H1 (cell line): ENCODE measurements around the gene SNX2. TPM values are rescaled to one million over a fixed set of nuclear protein-coding genes. Genes with fewer than 3 reads are reported as not detected.

Experiments
- CTCF ChIA-PET: fragments of 300-600 bp; sonication (Branson Sonifier 250); formaldehyde crosslinking; loops from one replicate; lab custom pipeline; 2021; ENCODE audit not compliant: partially characterized antibody; lab: Charles Lee
- POLR2A ChIA-PET: fragments of 300-600 bp; sonication (Branson Sonifier 250); formaldehyde crosslinking; loops from one replicate; lab custom pipeline; 2021; ENCODE audit warnings: inconsistent platforms; ENCODE audit not compliant: partially characterized antibody; lab: Charles Lee
- DNase-seq, 2 experiments: peaks; one replicate each; pipeline versions ENCODE4 v3.0.0 to v3.0.0-alpha.2; 2010 to 2022; ENCODE audit warnings: low spot score in 2 of 2, low read depth in 1 of 2, mixed read lengths in 1 of 2
- FAIRE-seq: peaks from 2 replicates; lab custom pipeline; 2011; peaks lifted over from hg19 to GRCh38; lab: Jason Lieb, UNC
- H2AFZ ChIP-seq: 2 replicates; pipeline ENCODE4 v1.8.1; 2012; ENCODE audit warnings: low read length, inconsistent platforms
- H2AK5ac ChIP-seq: 2 replicates; pipeline ENCODE4 v1.6.1; 2013; ENCODE audit warnings: low read depth, low read length
- H2BK120ac ChIP-seq: replicated peaks from 2 replicates; pipeline ENCODE3; 2013; ENCODE audit warnings: low read depth, low read length, inconsistent platforms
- H2BK12ac ChIP-seq: 2 replicates; pipeline ENCODE4 v1.6.1; 2013; ENCODE audit warnings: low read depth, low read length
- H2BK15ac ChIP-seq: 2 replicates; pipeline ENCODE4 v1.6.1; 2013; ENCODE audit warnings: low read length
- H2BK20ac ChIP-seq: 2 replicates; pipeline ENCODE4 v1.6.1; 2013; ENCODE audit warnings: low read length
- H2BK5ac ChIP-seq: 2 replicates; pipeline ENCODE4 v1.6.1; 2013; ENCODE audit warnings: low read depth, low read length
- H3K14ac ChIP-seq: 2 replicates; pipeline ENCODE4 v1.6.1; 2013; ENCODE audit warnings: inconsistent platforms; ENCODE audit not compliant: insufficient read length
- H3K18ac ChIP-seq: 2 replicates; pipeline ENCODE4 v1.6.1; 2013; ENCODE audit warnings: low read length; ENCODE audit errors: extremely low read depth
- H3K23ac ChIP-seq: 2 replicates; pipeline ENCODE4 v1.6.1; 2013; ENCODE audit warnings: inconsistent platforms; ENCODE audit not compliant: insufficient read length
- H3K23me2 ChIP-seq: 2 replicates; pipeline ENCODE4 v1.6.1; 2013; ENCODE audit warnings: low read depth, low read length
- H3K27ac ChIP-seq: 2 replicates; pipeline ENCODE4 v1.6.1; 2011; ENCODE audit warnings: low read depth, low read length, inconsistent platforms
- H3K27me3 ChIP-seq, 4 experiments: replicated peaks in 1 of 4; 1 replicate in 1 of 4; 2 replicates in 3 of 4; pipeline versions ENCODE4 v1.6.1 to v1.8.1; 2011 to 2013; ENCODE audit warnings: low read length in 3 of 4, mild to moderate bottlenecking in 3 of 4, inconsistent platforms in 2 of 4, mixed read lengths in 2 of 4, moderate library complexity in 1 of 4; ENCODE audit not compliant: control insufficient read depth in 3 of 4, insufficient read depth in 3 of 4; ENCODE audit errors: extremely low read depth in 1 of 4
- H3K36me3 ChIP-seq, 4 experiments: 2 replicates each; pipeline versions ENCODE4 v1.6.1 to v1.8.1; 2011 to 2013; ENCODE audit warnings: mild to moderate bottlenecking in 4 of 4, low read length in 3 of 4, moderate library complexity in 2 of 4, control low read depth in 1 of 4, inconsistent platforms in 1 of 4; ENCODE audit not compliant: insufficient read depth in 4 of 4, control insufficient read depth in 2 of 4
- H3K4ac ChIP-seq: replicated peaks from 2 replicates; pipeline ENCODE3; 2013; ENCODE audit warnings: low read length, low read depth, mixed read lengths, inconsistent platforms; ENCODE audit not compliant: insufficient read length
- H3K4me1 ChIP-seq, 4 experiments: replicated peaks in 1 of 4; 1 replicate in 1 of 4; 2 replicates in 3 of 4; pipeline versions ENCODE4 v1.6.1 to v1.8.1; 2011 to 2013; ENCODE audit warnings: low read length in 3 of 4, inconsistent platforms in 2 of 4, mixed read lengths in 1 of 4; ENCODE audit not compliant: insufficient read depth in 4 of 4, control insufficient read depth in 3 of 4
- H3K4me2 ChIP-seq, 2 experiments: 2 replicates each; pipeline versions ENCODE4 v1.6.1 to v1.8.1; 2011 to 2013; ENCODE audit warnings: low read depth in 2 of 2, low read length in 2 of 2, control low read depth in 1 of 2, inconsistent platforms in 1 of 2, mild to moderate bottlenecking in 1 of 2; ENCODE audit not compliant: insufficient read depth in 1 of 2
- H3K4me3 ChIP-seq, 4 experiments: fragments of 200-600, 300-600 bp in 1 of 4; sonication (generic), shearing (Covaris generic), sonication (Bioruptor Twin) in 1 of 4; 2 replicates each; pipeline versions ENCODE4 v1.5.1 to v1.8.1; 2011 to 2016; ENCODE audit warnings: low read length in 4 of 4, low read depth in 3 of 4, control low read depth in 2 of 4, inconsistent platforms in 2 of 4, mild to moderate bottlenecking in 2 of 4, mixed read lengths in 1 of 4, moderate library complexity in 1 of 4; ENCODE audit not compliant: insufficient read depth in 2 of 4; ENCODE audit errors: extremely low read depth in 1 of 4
- H3K56ac ChIP-seq: replicated peaks from 2 replicates; pipeline ENCODE3; 2013; ENCODE audit warnings: low read depth, mild to moderate bottlenecking, mixed read lengths, low read length, inconsistent platforms; ENCODE audit not compliant: insufficient read length
- H3K79me1 ChIP-seq: 2 replicates; pipeline ENCODE4 v1.6.1; 2013; ENCODE audit warnings: low read depth, low read length, control low read depth
- H3K79me2 ChIP-seq, 2 experiments: 2 replicates each; pipeline versions ENCODE4 v1.6.1 to v1.8.1; 2012 to 2013; ENCODE audit warnings: low read length in 2 of 2, mild to moderate bottlenecking in 2 of 2, inconsistent platforms in 1 of 2; ENCODE audit not compliant: insufficient read depth in 2 of 2, control insufficient read depth in 1 of 2
- H3K9ac ChIP-seq, 4 experiments: replicated peaks in 1 of 4; 1 replicate in 1 of 4; 2 replicates in 3 of 4; pipeline versions ENCODE4 v1.6.1 to v1.8.1; 2011 to 2013; ENCODE audit warnings: low read depth in 3 of 4, low read length in 3 of 4, control low read depth in 2 of 4, mild to moderate bottlenecking in 2 of 4, moderate library complexity in 2 of 4, inconsistent platforms in 1 of 4; ENCODE audit errors: extremely low read depth in 1 of 4
- H3K9me3 ChIP-seq, 2 experiments: 2 replicates each; pipeline versions ENCODE4 v1.6.1 to v1.8.1; 2012 to 2013; ENCODE audit warnings: mild to moderate bottlenecking in 2 of 2, moderate library complexity in 2 of 2, control low read depth in 1 of 2, inconsistent platforms in 1 of 2, low read depth in 1 of 2, low read length in 1 of 2, mixed read lengths in 1 of 2; ENCODE audit not compliant: insufficient read depth in 2 of 2
- H4K20me1 ChIP-seq, 2 experiments: replicated peaks in 1 of 2; 2 replicates each; pipeline versions ENCODE3 to v1.8.1; 2011 to 2013; ENCODE audit warnings: inconsistent platforms in 2 of 2, low read length in 2 of 2, mild to moderate bottlenecking in 1 of 2; ENCODE audit not compliant: insufficient read depth in 2 of 2, control insufficient read depth in 1 of 2
- H4K5ac ChIP-seq: 2 replicates; pipeline ENCODE4 v1.6.1; 2013; ENCODE audit warnings: low read length, low read depth, mixed read lengths, inconsistent platforms; ENCODE audit not compliant: insufficient read length
- H4K8ac ChIP-seq: 2 replicates; pipeline ENCODE4 v1.8.0; 2013; ENCODE audit warnings: mild to moderate bottlenecking, moderate library complexity, low read length, inconsistent platforms; ENCODE audit not compliant: insufficient read depth; ENCODE audit errors: extremely low read depth
- H4K91ac ChIP-seq: replicated peaks from 2 replicates; pipeline ENCODE3; 2013; ENCODE audit warnings: low read length, mixed read lengths, inconsistent platforms; ENCODE audit not compliant: insufficient read length
- EGR1 ChIP-seq: IDR thresholded peaks from 2 replicates; pipeline ENCODE4 v1.6.1; 2011; ENCODE audit warnings: low read depth, low read length, borderline replicate concordance
- JUND ChIP-seq: IDR thresholded peaks from 2 replicates; pipeline ENCODE4 v1.6.1; 2011; ENCODE audit warnings: mild to moderate bottlenecking, improper control_type of control experiment, low read length
- KDM1A ChIP-seq: fragments of 200-600, 300-600 bp; sonication (generic); IDR thresholded peaks from 2 replicates; pipeline ENCODE4 v1.7.1; 2016; ENCODE audit warnings: mild to moderate bottlenecking, low read length, borderline replicate concordance
- SIN3A ChIP-seq, 2 experiments: IDR thresholded peaks in 1 of 2; conservative IDR thresholded peaks in 1 of 2; 2 replicates each; pipeline ENCODE4 v1.6.1; 2011 to 2012; ENCODE audit warnings: low read length in 2 of 2, improper control_type of control experiment in 1 of 2, low read depth in 1 of 2, mild to moderate bottlenecking in 1 of 2
- SRF ChIP-seq: IDR thresholded peaks from 2 replicates; pipeline ENCODE4 v1.6.1; 2011; ENCODE audit warnings: mild to moderate bottlenecking, low read depth, low read length, moderate library complexity
- TAF1 ChIP-seq: IDR thresholded peaks from 2 replicates; pipeline ENCODE4 v1.6.1; 2011; ENCODE audit warnings: mild to moderate bottlenecking, low read depth, low read length
- WGBS, 2 experiments: shearing (Covaris generic) in 1 of 2; methylation state at CpG; one replicate each; pipeline versions ENCODE4 v1.1.6 to v1.1.7; 2013 to 2015; ENCODE audit warnings: low lambda C conversion rate in 2 of 2, mixed read lengths in 2 of 2, inconsistent platforms in 1 of 2, low coverage in 1 of 2, missing lambda C conversion rate in 1 of 2; ENCODE audit not compliant: insufficient replicate concordance in 2 of 2, insufficient coverage in 1 of 2, insufficient read length in 1 of 2; ENCODE audit errors: extremely low coverage in 1 of 2, missing lambda C conversion rate in 1 of 2; 5-methylcytosine and 5-hydroxymethylcytosine counted together
- polyA plus RNA-seq, 7 experiments: library from polyadenylated mRNA; depleted of rRNA in 3 of 7; stranded (reverse) in 5 of 7; unstranded in 2 of 7; fragments of >200 nt in 5 of 7; fragments of 200-250 nt in 2 of 7; gene quantifications; 1 replicate in 5 of 7; 2 replicates in 1 of 7; 4 replicates in 1 of 7; pipeline versions ENCODE4 v1.2.1 to v1.2.3, GENCODE V29; 2011 to 2013; ENCODE audit warnings: missing spikeins in 2 of 7, mixed read lengths in 2 of 7
- total RNA-seq: library from RNA; stranded (reverse); fragmentation: NEBNext Ultra II Directional; extraction: Animal tissue kit (Norgen Biotek cat#: 25700); gene quantifications from 2 replicates; pipeline ENCODE4 v1.2.1, GENCODE V29; 2021
- TF ChIP-seq, protein P1 (sequence below): IDR thresholded peaks from 2 replicates; pipeline ENCODE4 v1.6.1; 2012; ENCODE audit warnings: low read length, inconsistent platforms
- TF ChIP-seq, protein P2 (sequence below): IDR thresholded peaks from 2 replicates; pipeline ENCODE4 v1.6.1; 2012; ENCODE audit warnings: inconsistent platforms
- TF ChIP-seq, protein P3 (sequence below), 3 experiments: IDR thresholded peaks; 1 replicate in 2 of 3; 2 replicates in 1 of 3; pipeline versions ENCODE4 v1.5.1 to v1.6.1; 2011; ENCODE audit warnings: low read length in 3 of 3, mild to moderate bottlenecking in 3 of 3, inconsistent platforms in 2 of 3, low read depth in 1 of 3, moderate library complexity in 1 of 3; ENCODE audit not compliant: insufficient read depth in 1 of 3; ENCODE audit errors: control extremely low read depth in 1 of 3

The SNX2 gene
- total and polyA plus RNA-seq, 2 of the 8 experiments (the other 6 are each of a cell fraction or from before 2014, with no cell fraction given) = 51.0 to 61.2 TPM

DNA sequence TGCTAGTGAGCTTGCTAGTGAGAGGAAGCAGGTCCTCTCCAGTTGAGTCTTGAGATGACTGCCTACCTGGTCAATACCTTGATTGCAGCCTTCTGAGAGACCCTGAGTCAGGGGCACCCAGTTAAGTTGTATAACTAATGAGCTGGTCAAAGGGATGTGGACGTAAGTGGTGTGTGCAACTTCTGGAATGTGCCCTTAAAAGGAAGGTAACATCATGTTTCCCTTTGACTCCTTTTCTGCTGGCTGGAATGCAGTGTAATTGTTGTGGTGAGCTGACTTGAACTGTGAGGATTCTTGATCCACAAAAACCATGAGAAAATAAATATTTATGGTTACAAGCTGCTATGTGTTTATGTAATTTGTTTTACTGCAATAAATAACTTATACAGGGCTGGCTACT, 2.4 kb upstream of the SNX2 start:
- no peak overlapping the region for H3K27ac ChIP-seq
- peaks cover 0 to 2% (median 0%) of the 10 kb centered on the region in 4 experiments; a peak in 1 of 7 replicates for H3K4me1 ChIP-seq
- POLR2A ChIA-PET = no interaction called here
- H4K5ac ChIP-seq = no peak overlapping the region
- no peak overlapping the region for H3K56ac ChIP-seq
- no peak for DNase-seq
- H3K23me2 ChIP-seq = peaks cover 3% of the 10 kb centered on the region
- H3K23ac ChIP-seq = no peak overlapping the region
- no peak overlapping the region for H2BK5ac ChIP-seq
- no peak overlapping the region for H2BK15ac ChIP-seq
- H3K79me1 ChIP-seq = no peaks in the 10 kb centered on the region
- H4K91ac ChIP-seq = no peak overlapping the region
- H3K9me3 ChIP-seq = no peaks in the 10 kb centered on the region
- no peak overlapping the region for H3K9ac ChIP-seq
- H3K36me3 ChIP-seq = no peaks in the 10 kb centered on the region
- no peaks in the 10 kb centered on the region for H4K20me1 ChIP-seq
- H2AK5ac ChIP-seq = no peak overlapping the region
- H3K14ac ChIP-seq = no peak overlapping the region
- peaks cover 0 to 22% of the 10 kb centered on the region in 2 experiments; a peak in 3 of 4 replicates for H3K79me2 ChIP-seq
- no peak overlapping the region for H2BK120ac ChIP-seq
- no peak overlapping the region for H3K4me3 ChIP-seq
- H3K18ac ChIP-seq = no peak overlapping the region
- no peak overlapping the region for H3K4ac ChIP-seq
- H4K8ac ChIP-seq = no peak overlapping the region
- CTCF ChIA-PET = interaction anchor here (0.6 to 1.8 kb wide), 3 partner anchors 69 to 528 kb away, joined by 3 to 8 read pairs (median 6); no protein-coding TSS in a partner anchor
- no peak for FAIRE-seq
- no peak overlapping the region for H3K4me2 ChIP-seq
- H2BK20ac ChIP-seq = no peak overlapping the region
- no peak overlapping the region for H2BK12ac ChIP-seq
- WGBS, 2 experiments = 86% methylated on average over 1 of the region's 1 CpG; no CpG with 5 or more reads in 1 of the 2 experiments
- no peaks in the 10 kb centered on the region for H3K27me3 ChIP-seq
- 0 out of 2 replicates have a peak overlapping the region, but pooled peaks have one; percentile 16 for H2AFZ ChIP-seq
- TF ChIP-seq TAF1 = no peak
- TF ChIP-seq, protein P1, sequence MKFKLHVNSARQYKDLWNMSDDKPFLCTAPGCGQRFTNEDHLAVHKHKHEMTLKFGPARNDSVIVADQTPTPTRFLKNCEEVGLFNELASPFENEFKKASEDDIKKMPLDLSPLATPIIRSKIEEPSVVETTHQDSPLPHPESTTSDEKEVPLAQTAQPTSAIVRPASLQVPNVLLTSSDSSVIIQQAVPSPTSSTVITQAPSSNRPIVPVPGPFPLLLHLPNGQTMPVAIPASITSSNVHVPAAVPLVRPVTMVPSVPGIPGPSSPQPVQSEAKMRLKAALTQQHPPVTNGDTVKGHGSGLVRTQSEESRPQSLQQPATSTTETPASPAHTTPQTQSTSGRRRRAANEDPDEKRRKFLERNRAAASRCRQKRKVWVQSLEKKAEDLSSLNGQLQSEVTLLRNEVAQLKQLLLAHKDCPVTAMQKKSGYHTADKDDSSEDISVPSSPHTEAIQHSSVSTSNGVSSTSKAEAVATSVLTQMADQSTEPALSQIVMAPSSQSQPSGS = no peak
- no peak for TF ChIP-seq SIN3A (conservative IDR thresholded peaks at IDR 0.05 in 1 of 2, IDR thresholded peaks at IDR 0.05 in 1 of 2; ENCODE audit: low read depth in 1 of 2, low read length in 2 of 2)
- no peak for TF ChIP-seq JUND
- TF ChIP-seq, protein P2, sequence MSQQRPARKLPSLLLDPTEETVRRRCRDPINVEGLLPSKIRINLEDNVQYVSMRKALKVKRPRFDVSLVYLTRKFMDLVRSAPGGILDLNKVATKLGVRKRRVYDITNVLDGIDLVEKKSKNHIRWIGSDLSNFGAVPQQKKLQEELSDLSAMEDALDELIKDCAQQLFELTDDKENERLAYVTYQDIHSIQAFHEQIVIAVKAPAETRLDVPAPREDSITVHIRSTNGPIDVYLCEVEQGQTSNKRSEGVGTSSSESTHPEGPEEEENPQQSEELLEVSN = no peak
- TF ChIP-seq, protein P3, sequence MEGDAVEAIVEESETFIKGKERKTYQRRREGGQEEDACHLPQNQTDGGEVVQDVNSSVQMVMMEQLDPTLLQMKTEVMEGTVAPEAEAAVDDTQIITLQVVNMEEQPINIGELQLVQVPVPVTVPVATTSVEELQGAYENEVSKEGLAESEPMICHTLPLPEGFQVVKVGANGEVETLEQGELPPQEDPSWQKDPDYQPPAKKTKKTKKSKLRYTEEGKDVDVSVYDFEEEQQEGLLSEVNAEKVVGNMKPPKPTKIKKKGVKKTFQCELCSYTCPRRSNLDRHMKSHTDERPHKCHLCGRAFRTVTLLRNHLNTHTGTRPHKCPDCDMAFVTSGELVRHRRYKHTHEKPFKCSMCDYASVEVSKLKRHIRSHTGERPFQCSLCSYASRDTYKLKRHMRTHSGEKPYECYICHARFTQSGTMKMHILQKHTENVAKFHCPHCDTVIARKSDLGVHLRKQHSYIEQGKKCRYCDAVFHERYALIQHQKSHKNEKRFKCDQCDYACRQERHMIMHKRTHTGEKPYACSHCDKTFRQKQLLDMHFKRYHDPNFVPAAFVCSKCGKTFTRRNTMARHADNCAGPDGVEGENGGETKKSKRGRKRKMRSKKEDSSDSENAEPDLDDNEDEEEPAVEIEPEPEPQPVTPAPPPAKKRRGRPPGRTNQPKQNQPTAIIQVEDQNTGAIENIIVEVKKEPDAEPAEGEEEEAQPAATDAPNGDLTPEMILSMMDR (IDR thresholded peaks at IDR 0.05; ENCODE audit: control extremely low read depth in 1 of 3, insufficient read depth in 1 of 3, low read depth in 1 of 3, low read length in 3 of 3) = no peak
- TF ChIP-seq KDM1A = no peak
- no peak for TF ChIP-seq SRF
- TF ChIP-seq EGR1 = no peak
